AG09309 (cell line): ENCODE data around the gene NKX3-2.

Experiments used
- DNase-seq: peaks from one replicate; pipeline ENCODE4 v3.0.0-alpha.2; 2010; ENCODE audit warnings: low read depth
- H3K4me3 ChIP-seq: 2 replicates; pipeline ENCODE4 v1.5.1; 2011; ENCODE audit warnings: mild to moderate bottlenecking, low read depth, low read length, moderate library complexity; ENCODE audit not compliant: control insufficient read depth
- CTCF ChIP-seq: IDR thresholded peaks from 2 replicates; pipeline ENCODE4 v1.5.1; 2011; ENCODE audit warnings: mild to moderate bottlenecking, low read depth, low read length, inconsistent platforms; ENCODE audit not compliant: insufficient read depth, control insufficient read depth; ENCODE audit errors: missing control alignments

The NKX3-2 gene

GRCh38 chr4:13527192-13527980, 16.9 kb downstream of the NKX3-2 start:
- no peak for DNase-seq
- H3K4me3 ChIP-seq, result no peak overlapping the region
- TF ChIP-seq CTCF, result no peak

GRCh38 chr4:13526658-13527057, 17.6 kb downstream of the NKX3-2 start:
- DNase-seq, result no peak
- no peak for TF ChIP-seq CTCF
- no peak overlapping the region for H3K4me3 ChIP-seq

- H3K4me3 ChIP-seq, result no peak overlapping the region
- no peak for DNase-seq
- TF ChIP-seq CTCF, result no peak
Measured at GRCh38 chr4:13525606-13526281, 18.6 kb downstream of the NKX3-2 start.

GRCh38 chr4:13524504-13525243, 19.6 kb downstream of the NKX3-2 start:
- H3K4me3 ChIP-seq, result no peak overlapping the region
- TF ChIP-seq CTCF, result no peak
- DNase-seq, result no peak

- no peak overlapping the region for H3K4me3 ChIP-seq
- no peak for DNase-seq
- TF ChIP-seq CTCF, result no peak
Measured at GRCh38 chr4:13523591-13524503, 20.5 kb downstream of the NKX3-2 start.

GRCh38 chr4:13523105-13523477, 21.2 kb downstream of the NKX3-2 start:
- no peak for TF ChIP-seq CTCF
- DNase-seq, result no peak
- no peak overlapping the region for H3K4me3 ChIP-seq
